ENCODE data around the gene AADACL4. TPM values are rescaled to one million over a fixed set of nuclear protein-coding genes. Genes with fewer than 3 reads are reported as not detected.

AADACL4 gene
- total RNA-seq, 1 experiment from 2014 or later, result not detected

GRCh38 chr1:12604114-12604874 lies 39.6 kb upstream of the AADACL4 start:
- peaks cover 15% of the 10 kb centered on the region for H3K4me1 ChIP-seq
- H3K36me3 ChIP-seq, result no peaks in the 10 kb centered on the region
- no peak overlapping the region for H3K4me3 ChIP-seq
- H3K9me3 ChIP-seq (replicated peaks), result no peaks in the 10 kb centered on the region
- H3K27ac ChIP-seq, result peak overlapping the region; percentile 12; the same call in 1 of the 2 replicates
- peak; percentile 77 to 90 for DNase-seq
- H3K27me3 ChIP-seq, result no peaks in the 10 kb centered on the region

- Histone ChIP-seq H3K9me3 (replicated peaks) (no peaks in the 10 kb centered on the region), H3K36me3 (no peaks in the 10 kb centered on the region), H3K27ac (no peak overlapping the region), H3K4me1 (peaks cover 15% of the 10 kb centered on the region), H3K4me3 (no peak overlapping the region), H3K27me3 (no peaks in the 10 kb centered on the region)
- no peak for DNase-seq
These were observed 38.9 kb upstream of the AADACL4 start for GRCh38 chr1:12604986-12605385.

GRCh38 chr1:12607263-12607662 lies 36.6 kb upstream of the AADACL4 start:
- H3K27me3 ChIP-seq, result no peaks in the 10 kb centered on the region
- H3K36me3 ChIP-seq, result no peaks in the 10 kb centered on the region
- H3K4me1 ChIP-seq, result peaks cover 15% of the 10 kb centered on the region
- no peak overlapping the region for H3K4me3 ChIP-seq
- H3K9me3 ChIP-seq (replicated peaks), result no peaks in the 10 kb centered on the region; the same call in 1 of the 2 replicates
- no peak for DNase-seq
- H3K27ac ChIP-seq, result no peak overlapping the region

GRCh38 chr1:12608311-12608957 lies 35.5 kb upstream of the AADACL4 start:
- DNase-seq, result no peak
- no peaks in the 10 kb centered on the region for H3K36me3 ChIP-seq
- H3K4me1 ChIP-seq, result peaks cover 15% of the 10 kb centered on the region
- H3K27ac ChIP-seq, result no peak overlapping the region
- H3K9me3 ChIP-seq (replicated peaks), result no peaks in the 10 kb centered on the region; the same call in 1 of the 2 replicates
- H3K27me3 ChIP-seq, result no peaks in the 10 kb centered on the region
- H3K4me3 ChIP-seq, result no peak overlapping the region

GRCh38 chr1:12609469-12610003 lies 34.3 kb upstream of the AADACL4 start:
- no peak for DNase-seq
- no peaks in the 10 kb centered on the region; the same call in 1 of the 2 replicates for H3K9me3 ChIP-seq (replicated peaks)
- H3K27me3 ChIP-seq, result no peaks in the 10 kb centered on the region
- no peaks in the 10 kb centered on the region for H3K36me3 ChIP-seq
- no peak overlapping the region for H3K4me3 ChIP-seq
- peaks cover 5% of the 10 kb centered on the region for H3K4me1 ChIP-seq
- H3K27ac ChIP-seq, result no peak overlapping the region

GRCh38 chr1:12610305-12610935 lies 33.5 kb upstream of the AADACL4 start:
- H3K9me3 ChIP-seq (replicated peaks), result no peaks in the 10 kb centered on the region; the same call in 1 of the 2 replicates
- H3K27me3 ChIP-seq, result no peaks in the 10 kb centered on the region
- peaks cover 4% of the 10 kb centered on the region; the same call in 1 of the 2 replicates for H3K4me1 ChIP-seq
- H3K27ac ChIP-seq, result no peak overlapping the region
- no peaks in the 10 kb centered on the region for H3K36me3 ChIP-seq
- no peak for DNase-seq
- no peak overlapping the region for H3K4me3 ChIP-seq

- H3K4me1 ChIP-seq, result peaks cover 8% of the 10 kb centered on the region; the same call in 1 of the 2 replicates
- no peaks in the 10 kb centered on the region for H3K27me3 ChIP-seq
- H3K27ac ChIP-seq, result no peak overlapping the region
- H3K9me3 ChIP-seq (replicated peaks), result no peaks in the 10 kb centered on the region; the same call in 1 of the 2 replicates
- DNase-seq, result no peak
- H3K36me3 ChIP-seq, result no peaks in the 10 kb centered on the region
- no peak overlapping the region for H3K4me3 ChIP-seq
These were observed 32.9 kb upstream of the AADACL4 start for GRCh38 chr1:12610941-12611340.

- no peaks in the 10 kb centered on the region for H3K36me3 ChIP-seq
- H3K4me1 ChIP-seq, result peaks cover 8% of the 10 kb centered on the region; the same call in 1 of the 2 replicates
- no peak overlapping the region for H3K27ac ChIP-seq
- no peaks in the 10 kb centered on the region for H3K27me3 ChIP-seq
- H3K9me3 ChIP-seq (replicated peaks), result no peaks in the 10 kb centered on the region; the same call in 1 of the 2 replicates
- H3K4me3 ChIP-seq, result no peak overlapping the region
- DNase-seq, result no peak
These were observed 30.7 kb upstream of the AADACL4 start for GRCh38 chr1:12613180-12613579.

GRCh38 chr1:12614402-12615158 lies 29.3 kb upstream of the AADACL4 start:
- H3K27me3 ChIP-seq, result no peaks in the 10 kb centered on the region
- H3K36me3 ChIP-seq, result no peaks in the 10 kb centered on the region
- H3K4me3 ChIP-seq, result no peak overlapping the region
- H3K4me1 ChIP-seq, result peaks cover 15% of the 10 kb centered on the region; the same call in 1 of the 2 replicates
- no peaks in the 10 kb centered on the region; the same call in 1 of the 2 replicates for H3K9me3 ChIP-seq (replicated peaks)
- H3K27ac ChIP-seq, result no peak overlapping the region
- no peak for DNase-seq

- Histone ChIP-seq H3K27me3 (no peaks in the 10 kb centered on the region), H3K4me3 (peak overlapping the region; percentile 27), H3K36me3 (no peaks in the 10 kb centered on the region), H3K27ac (peak overlapping the region; percentile 9; the same call in 1 of the 2 replicates), H3K4me1 (peaks cover 19% of the 10 kb centered on the region), H3K9me3 (replicated peaks) (no peaks in the 10 kb centered on the region; the same call in 1 of the 2 replicates)
- DNase-seq, result no peak
These were observed 28.6 kb upstream of the AADACL4 start for GRCh38 chr1:12615159-12615864.

GRCh38 chr1:12615865-12616708 lies 27.8 kb upstream of the AADACL4 start:
- peak overlapping the region; percentile 27 for H3K4me3 ChIP-seq
- H3K36me3 ChIP-seq, result no peaks in the 10 kb centered on the region
- H3K27me3 ChIP-seq, result no peaks in the 10 kb centered on the region
- peak; percentile 79 to 84 for DNase-seq
- no peaks in the 10 kb centered on the region; the same call in 1 of the 2 replicates for H3K9me3 ChIP-seq (replicated peaks)
- H3K4me1 ChIP-seq, result peaks cover 27% of the 10 kb centered on the region
- peak overlapping the region; percentile 9; the same call in 1 of the 2 replicates for H3K27ac ChIP-seq

GRCh38 chr1:12616709-12617373 lies 27.0 kb upstream of the AADACL4 start:
- Histone ChIP-seq H3K27ac (no peak overlapping the region; the same call in 1 of the 2 replicates), H3K27me3 (no peaks in the 10 kb centered on the region), H3K36me3 (no peaks in the 10 kb centered on the region), H3K4me3 (peak overlapping the region; percentile 27), H3K9me3 (replicated peaks) (no peaks in the 10 kb centered on the region; the same call in 1 of the 2 replicates), H3K4me1 (peaks cover 34% of the 10 kb centered on the region)
- no peak for DNase-seq
